Astrocyte (in vitro differentiated cells and primary cell): ENCODE data around the gene TM7SF3. TPM values are rescaled to one million over a fixed set of nuclear protein-coding genes. Genes with fewer than 3 reads are reported as not detected.

ENCODE experiments used
- DNase-seq: peaks from one replicate; pipeline ENCODE4 v3.0.0-alpha.2; 2010; ENCODE audit warnings: low read depth
- FAIRE-seq: peaks from 2 replicates; lab custom pipeline; 2011; peaks lifted over from hg19 to GRCh38; lab: Jason Lieb, UNC
- H2AFZ ChIP-seq: 2 replicates; pipeline ENCODE4 v1.6.0; 2012; ENCODE audit warnings: low read depth, low read length, inconsistent platforms
- H3K27ac ChIP-seq: 2 replicates; pipeline ENCODE4 v1.5.1; 2011; ENCODE audit warnings: low read depth, low read length, inconsistent platforms
- H3K27me3 ChIP-seq: 2 replicates; pipeline ENCODE4 v1.6.0; 2011; ENCODE audit warnings: low read length, inconsistent platforms; ENCODE audit not compliant: insufficient read depth
- H3K36me3 ChIP-seq: 2 replicates; pipeline ENCODE4 v1.5.1; 2011; ENCODE audit warnings: low read length, inconsistent platforms; ENCODE audit not compliant: insufficient read depth
- H3K4me1 ChIP-seq: 2 replicates; pipeline ENCODE4 v1.5.1; 2011; ENCODE audit warnings: low read length, inconsistent platforms; ENCODE audit not compliant: insufficient read depth
- H3K4me2 ChIP-seq: 2 replicates; pipeline ENCODE4 v1.6.0; 2012; ENCODE audit warnings: low read length, inconsistent platforms
- H3K4me3 ChIP-seq: 2 replicates; pipeline ENCODE4 v1.5.1; 2011; ENCODE audit warnings: low read depth, mild to moderate bottlenecking, low read length, inconsistent platforms; ENCODE audit not compliant: insufficient read depth
- H3K79me2 ChIP-seq: 2 replicates; pipeline ENCODE4 v1.6.0; 2012; ENCODE audit warnings: mild to moderate bottlenecking, low read length, inconsistent platforms; ENCODE audit not compliant: insufficient read depth
- H3K9ac ChIP-seq: 2 replicates; pipeline ENCODE4 v1.6.0; 2012; ENCODE audit warnings: mild to moderate bottlenecking, low read length, inconsistent platforms
- H3K9me3 ChIP-seq: 2 replicates; pipeline ENCODE4 v1.5.1; 2012; ENCODE audit warnings: low read depth, mild to moderate bottlenecking, low read length, inconsistent platforms; ENCODE audit not compliant: insufficient read depth
- H4K20me1 ChIP-seq: 2 replicates; pipeline ENCODE4 v1.6.0; 2012; ENCODE audit warnings: low read length, inconsistent platforms; ENCODE audit not compliant: insufficient read depth
- H3K27ac Mint-ChIP-seq: one replicate; pipeline ENCODE4 v1.8.0; 2021; ENCODE audit warnings: mild to moderate bottlenecking, mixed read lengths; ENCODE audit not compliant: unreplicated experiment
- H3K27me3 Mint-ChIP-seq: one replicate; pipeline ENCODE4 v1.8.0; 2021; ENCODE audit warnings: low read depth, mixed read lengths; ENCODE audit not compliant: unreplicated experiment
- H3K36me3 Mint-ChIP-seq: one replicate; pipeline ENCODE4 v1.8.0; 2021; ENCODE audit warnings: low read depth, mixed read lengths; ENCODE audit not compliant: unreplicated experiment
- H3K4me1 Mint-ChIP-seq: one replicate; pipeline ENCODE4 v1.8.0; 2021; ENCODE audit warnings: low read depth, mixed read lengths; ENCODE audit not compliant: unreplicated experiment
- H3K4me3 Mint-ChIP-seq: one replicate; pipeline ENCODE4 v1.8.0; 2021; ENCODE audit warnings: mild to moderate bottlenecking, moderate library complexity, mixed read lengths; ENCODE audit not compliant: unreplicated experiment
- H3K9me3 Mint-ChIP-seq: one replicate; pipeline ENCODE4 v1.8.0; 2021; ENCODE audit warnings: mild to moderate bottlenecking, mixed read lengths; ENCODE audit not compliant: unreplicated experiment
- EZH2 ChIP-seq: IDR thresholded peaks from 2 replicates; pipeline ENCODE4 v1.6.1; 2012; ENCODE audit warnings: mild to moderate bottlenecking, low read length, inconsistent platforms; ENCODE audit not compliant: insufficient read depth
- total RNA-seq: library from RNA; stranded (reverse); gene quantifications from 2 replicates; pipeline ENCODE4 v1.2.1, GENCODE V29; 2021
- TF ChIP-seq, protein P1 (sequence below): IDR thresholded peaks from 2 replicates; pipeline ENCODE4 v1.5.1; 2011; ENCODE audit warnings: low read depth, mild to moderate bottlenecking, inconsistent platforms, low read length, moderate library complexity; ENCODE audit not compliant: insufficient read depth

TM7SF3 gene
- total RNA-seq, 1 donor from 2014 or later: 104 TPM

DNA sequence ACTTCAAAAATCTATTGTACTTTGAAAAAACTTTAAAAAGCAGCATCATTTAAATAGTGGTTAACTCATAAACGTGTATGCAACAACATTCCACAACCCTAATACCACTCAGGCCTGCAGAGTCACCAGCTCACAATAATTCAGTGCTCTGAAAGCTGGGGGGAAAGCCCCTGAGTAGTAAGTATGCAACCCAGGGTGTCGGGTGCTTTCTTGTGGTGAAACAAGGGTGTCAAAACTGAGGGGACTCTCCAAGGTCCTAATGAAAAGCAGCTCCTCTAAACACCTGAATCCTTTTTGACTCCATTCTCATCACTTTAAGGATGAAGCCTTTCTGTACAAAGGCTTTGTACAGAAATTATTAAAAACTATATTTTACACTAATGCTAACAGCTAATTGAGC is 42.2 kb downstream of the TM7SF3 start:
- no peak overlapping the region for H3K27ac Mint-ChIP-seq
- H3K36me3 ChIP-seq: peaks cover 25% of the 10 kb centered on the region
- no peaks in the 10 kb centered on the region for H3K4me1 ChIP-seq
- FAIRE-seq (no peak), DNase-seq (no peak)
- TF ChIP-seq, protein P1, sequence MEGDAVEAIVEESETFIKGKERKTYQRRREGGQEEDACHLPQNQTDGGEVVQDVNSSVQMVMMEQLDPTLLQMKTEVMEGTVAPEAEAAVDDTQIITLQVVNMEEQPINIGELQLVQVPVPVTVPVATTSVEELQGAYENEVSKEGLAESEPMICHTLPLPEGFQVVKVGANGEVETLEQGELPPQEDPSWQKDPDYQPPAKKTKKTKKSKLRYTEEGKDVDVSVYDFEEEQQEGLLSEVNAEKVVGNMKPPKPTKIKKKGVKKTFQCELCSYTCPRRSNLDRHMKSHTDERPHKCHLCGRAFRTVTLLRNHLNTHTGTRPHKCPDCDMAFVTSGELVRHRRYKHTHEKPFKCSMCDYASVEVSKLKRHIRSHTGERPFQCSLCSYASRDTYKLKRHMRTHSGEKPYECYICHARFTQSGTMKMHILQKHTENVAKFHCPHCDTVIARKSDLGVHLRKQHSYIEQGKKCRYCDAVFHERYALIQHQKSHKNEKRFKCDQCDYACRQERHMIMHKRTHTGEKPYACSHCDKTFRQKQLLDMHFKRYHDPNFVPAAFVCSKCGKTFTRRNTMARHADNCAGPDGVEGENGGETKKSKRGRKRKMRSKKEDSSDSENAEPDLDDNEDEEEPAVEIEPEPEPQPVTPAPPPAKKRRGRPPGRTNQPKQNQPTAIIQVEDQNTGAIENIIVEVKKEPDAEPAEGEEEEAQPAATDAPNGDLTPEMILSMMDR: no peak
- no peak for TF ChIP-seq EZH2
- H2AFZ ChIP-seq: no peak overlapping the region
- H4K20me1 ChIP-seq: peaks cover 3% of the 10 kb centered on the region
- peaks cover 2% of the 10 kb centered on the region for H3K9me3 Mint-ChIP-seq
- H3K4me3 Mint-ChIP-seq: no peak overlapping the region
- peaks cover 7% of the 10 kb centered on the region for H3K4me1 Mint-ChIP-seq
- no peaks in the 10 kb centered on the region for H3K9me3 ChIP-seq
- no peaks in the 10 kb centered on the region for H3K27me3 Mint-ChIP-seq
- H3K4me3 ChIP-seq: no peak overlapping the region
- no peaks in the 10 kb centered on the region for H3K79me2 ChIP-seq
- no peak overlapping the region for H3K9ac ChIP-seq
- no peaks in the 10 kb centered on the region for H3K27me3 ChIP-seq
- H3K27ac ChIP-seq: no peak overlapping the region
- no peak overlapping the region for H3K4me2 ChIP-seq
- peaks cover 20% of the 10 kb centered on the region for H3K36me3 Mint-ChIP-seq

DNA sequence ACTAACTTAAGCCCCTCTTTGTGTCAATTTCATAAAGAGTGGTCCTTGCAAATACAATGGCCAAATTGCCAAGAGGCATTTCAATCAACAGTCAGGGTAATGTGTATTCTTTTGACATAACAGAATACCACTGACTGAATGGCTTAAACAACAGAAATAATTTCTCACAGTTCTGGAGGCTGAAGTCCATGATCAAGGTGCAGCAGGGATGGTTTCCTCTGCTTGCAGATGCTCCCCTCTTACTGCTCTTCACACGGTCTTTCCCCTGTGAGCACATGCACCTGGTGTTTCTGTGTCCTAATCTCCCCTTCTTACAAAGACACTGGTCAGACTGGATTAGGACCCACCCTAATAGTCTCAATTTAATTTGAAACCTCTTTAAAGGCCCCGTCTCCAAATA is 44.0 kb downstream of the TM7SF3 start:
- no peak for FAIRE-seq
- Histone ChIP-seq H2AFZ (no peak overlapping the region), H3K36me3 (peaks cover 18% of the 10 kb centered on the region), H3K9me3 (no peaks in the 10 kb centered on the region), H3K27me3 (no peaks in the 10 kb centered on the region), H3K79me2 (no peaks in the 10 kb centered on the region), H3K4me1 (no peaks in the 10 kb centered on the region), H3K4me3 (no peak overlapping the region), H3K9ac (no peak overlapping the region), H3K4me2 (no peak overlapping the region), H4K20me1 (no peaks in the 10 kb centered on the region), H3K27ac (no peak overlapping the region)
- Mint-ChIP-seq H3K27ac (no peak overlapping the region), H3K4me3 (no peak overlapping the region), H3K9me3 (peaks cover 2% of the 10 kb centered on the region), H3K27me3 (no peaks in the 10 kb centered on the region), H3K4me1 (peaks cover 7% of the 10 kb centered on the region), H3K36me3 (peaks cover 16% of the 10 kb centered on the region)
- no peak for DNase-seq
- TF ChIP-seq EZH2: no peak
- TF ChIP-seq, protein P1: no peak

DNA sequence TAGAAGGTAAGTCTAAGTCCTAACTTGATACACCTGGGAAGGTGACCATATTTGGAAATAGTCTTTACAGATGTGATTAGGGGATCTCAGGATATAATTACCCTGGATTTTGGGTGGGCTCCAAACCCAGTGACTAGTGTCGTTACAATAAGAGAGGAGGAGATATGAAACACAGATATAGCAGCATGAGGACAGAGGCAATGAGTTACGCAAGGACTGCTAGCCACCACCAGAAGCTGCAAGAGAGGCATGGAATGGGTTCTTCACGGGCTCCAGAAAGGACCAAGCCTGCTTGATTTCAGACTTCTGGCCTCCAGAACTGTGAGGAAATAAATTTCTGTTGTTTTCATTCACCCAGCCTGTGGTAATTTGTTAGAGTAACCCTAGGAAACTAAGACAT is 47.3 kb downstream of the TM7SF3 start:
- no peak for FAIRE-seq
- no peak overlapping the region for H2AFZ ChIP-seq
- Mint-ChIP-seq H3K4me3 (no peak overlapping the region), H3K27me3 (no peaks in the 10 kb centered on the region), H3K9me3 (peaks cover 2% of the 10 kb centered on the region), H3K36me3 (peaks cover 15% of the 10 kb centered on the region), H3K4me1 (peaks cover 7% of the 10 kb centered on the region), H3K27ac (no peak overlapping the region)
- no peak overlapping the region for H3K27ac ChIP-seq
- no peak overlapping the region for H3K9ac ChIP-seq
- no peaks in the 10 kb centered on the region for H3K27me3 ChIP-seq
- H3K36me3 ChIP-seq: peaks cover 21% of the 10 kb centered on the region
- H3K79me2 ChIP-seq: no peaks in the 10 kb centered on the region
- DNase-seq: no peak
- H3K4me3 ChIP-seq: no peak overlapping the region
- no peaks in the 10 kb centered on the region for H3K4me1 ChIP-seq
- TF ChIP-seq, protein P1: no peak
- no peak for TF ChIP-seq EZH2
- no peaks in the 10 kb centered on the region for H3K9me3 ChIP-seq
- H4K20me1 ChIP-seq: no peaks in the 10 kb centered on the region
- no peak overlapping the region for H3K4me2 ChIP-seq
